Gastrocnemius medialis (tissue), 4 donors: ENCODE measurements around the gene ACOT7. TPM values are rescaled to one million over a fixed set of nuclear protein-coding genes. Genes with fewer than 3 reads are reported as not detected.

Experiments used
- ATAC-seq, 2 donors: fragments of 150-250 bp; one replicate each; pipeline ENCODE4 v1.9.1; 2016
- DNase-seq, 2 donors: peaks; one replicate each; pipeline ENCODE4 v3.0.0-alpha.2; 2019
- H3K27ac ChIP-seq, 4 donors: fragments of 200-600 bp; sonication (generic); 1 replicate in 1 of 4; 2 replicates in 3 of 4; pipeline ENCODE4 v1.5.1; 2016 to 2018; ENCODE audit warnings: mild to moderate bottlenecking in 2 of 4, moderate library complexity in 1 of 4
- H3K27me3 ChIP-seq, 3 donors: fragments of 200-600 bp; sonication (generic) in 2 of 3; 1 replicate in 1 of 3; 2 replicates in 2 of 3; pipeline versions ENCODE4 v1.5.1 to v1.6.0; 2016 to 2019; ENCODE audit warnings: mild to moderate bottlenecking in 1 of 3, moderate library complexity in 1 of 3
- H3K36me3 ChIP-seq, 2 donors: fragments of 200-600 bp; sonication (generic) in 1 of 2; one replicate each; pipeline ENCODE4 v1.5.1; 2017 to 2018
- H3K4me1 ChIP-seq, 2 donors: fragments of 200-600 bp; sonication (generic) in 1 of 2; one replicate each; pipeline ENCODE4 v1.5.1; 2016 to 2017; ENCODE audit warnings: mild to moderate bottlenecking in 2 of 2
- H3K4me3 ChIP-seq, 4 donors: fragments of 200-600 bp; sonication (generic) in 3 of 4; 1 replicate in 1 of 4; 2 replicates in 3 of 4; pipeline ENCODE4 v1.5.1; 2016 to 2019; ENCODE audit warnings: mild to moderate bottlenecking in 2 of 4
- H3K9me3 ChIP-seq, 3 donors: fragments of 200-600 bp; sonication (generic) in 2 of 3; 1 replicate in 1 of 3; 2 replicates in 2 of 3; pipeline ENCODE4 v1.5.1; 2016 to 2019
- POLR2A ChIP-seq, 2 donors: fragments of 450-650 bp; IDR thresholded peaks; one replicate each; pipeline ENCODE4 v1.6.1; 2017; ENCODE audit warnings: antibody characterized with exemption in 2 of 2, mild to moderate bottlenecking in 2 of 2, moderate library complexity in 2 of 2
- in situ Hi-C, 4 donors: fragments of 200-750 bp; cut with MboI; loops; one replicate each; pipeline versions ENCODE4 v1.15.0 to v1.8.0; 2017; ENCODE audit warnings: low sequenced_read_pairs in 4 of 4
- intact Hi-C: fragments of 100-400 bp; cut with DNase I; formaldehyde crosslinking; loops from one replicate; pipeline ENCODE4 v1.15.1; 2023; ENCODE audit warnings: low total_unique reads
- total RNA-seq, 4 donors: library from RNA; depleted of rRNA; stranded (reverse); fragments of >200 nt; gene quantifications; one replicate each; pipeline versions ENCODE4 v1.1.0 to v1.2.3, GENCODE V29; 2016
- TF ChIP-seq, protein P1 (sequence below), 5 experiments: fragments of 450-650 bp in 3 of 5; fragments of 200-600 bp in 2 of 5; sonication (generic) in 2 of 5; IDR thresholded peaks in 4 of 5; conservative IDR thresholded peaks in 1 of 5; 1 replicate in 4 of 5; 2 replicates in 1 of 5; pipeline ENCODE4 v1.5.1; 2016 to 2019; ENCODE audit warnings: antibody characterized with exemption in 5 of 5, mild to moderate bottlenecking in 3 of 5, moderate library complexity in 3 of 5

ACOT7 gene
- total RNA-seq, 4 donors from 2014 or later = 1.3 to 5.8 (median 3.2) TPM

DNA sequence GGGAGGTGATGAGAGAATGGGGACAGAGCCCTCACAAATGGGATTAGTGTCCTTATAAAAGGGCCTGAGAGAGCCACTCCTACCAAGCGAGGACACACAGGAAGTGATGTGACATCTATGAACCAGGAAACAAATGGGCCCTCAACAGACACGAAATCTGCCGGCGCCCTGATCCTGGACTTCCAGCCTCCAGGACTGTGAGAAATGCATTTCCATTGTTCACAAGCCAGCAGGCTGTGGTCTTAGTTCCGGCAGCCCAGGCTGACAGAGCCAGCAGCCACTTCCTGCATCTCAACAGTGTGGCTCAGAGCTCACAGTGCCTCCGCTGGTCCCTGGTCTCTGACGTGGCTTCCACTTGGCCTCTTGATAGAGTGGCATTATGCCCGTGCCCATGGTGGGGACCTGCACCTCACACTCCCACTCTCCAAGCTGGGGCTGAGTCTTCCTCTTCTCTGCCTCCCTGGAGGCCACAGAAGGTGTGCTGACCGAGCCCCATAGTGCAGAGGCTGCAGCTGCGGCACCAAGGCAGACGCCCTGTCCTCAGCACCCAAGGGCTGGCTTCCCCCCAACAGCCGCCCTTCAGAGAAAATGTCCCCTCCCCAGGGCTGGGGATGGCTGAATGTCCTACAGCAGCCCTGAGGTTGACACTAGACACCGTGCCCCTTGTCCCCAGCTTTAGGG, 44.9 kb downstream of the ACOT7 start:
- ATAC-seq (no peak), DNase-seq (no peak)
- intact Hi-C loops = loop anchor here (2.0 kb wide), 1 partner anchor 56 kb away; no protein-coding TSS in a partner anchor
- in situ Hi-C loops = loop anchor here in 3 of 4 donors (10.0 kb wide), 2 partner anchors 94 to 104 kb away; partner anchors contain the start of gene HES3 (in 2 of the 3)
- H3K27me3 ChIP-seq = no peaks in the 10 kb centered on the region
- TF ChIP-seq, protein P1, sequence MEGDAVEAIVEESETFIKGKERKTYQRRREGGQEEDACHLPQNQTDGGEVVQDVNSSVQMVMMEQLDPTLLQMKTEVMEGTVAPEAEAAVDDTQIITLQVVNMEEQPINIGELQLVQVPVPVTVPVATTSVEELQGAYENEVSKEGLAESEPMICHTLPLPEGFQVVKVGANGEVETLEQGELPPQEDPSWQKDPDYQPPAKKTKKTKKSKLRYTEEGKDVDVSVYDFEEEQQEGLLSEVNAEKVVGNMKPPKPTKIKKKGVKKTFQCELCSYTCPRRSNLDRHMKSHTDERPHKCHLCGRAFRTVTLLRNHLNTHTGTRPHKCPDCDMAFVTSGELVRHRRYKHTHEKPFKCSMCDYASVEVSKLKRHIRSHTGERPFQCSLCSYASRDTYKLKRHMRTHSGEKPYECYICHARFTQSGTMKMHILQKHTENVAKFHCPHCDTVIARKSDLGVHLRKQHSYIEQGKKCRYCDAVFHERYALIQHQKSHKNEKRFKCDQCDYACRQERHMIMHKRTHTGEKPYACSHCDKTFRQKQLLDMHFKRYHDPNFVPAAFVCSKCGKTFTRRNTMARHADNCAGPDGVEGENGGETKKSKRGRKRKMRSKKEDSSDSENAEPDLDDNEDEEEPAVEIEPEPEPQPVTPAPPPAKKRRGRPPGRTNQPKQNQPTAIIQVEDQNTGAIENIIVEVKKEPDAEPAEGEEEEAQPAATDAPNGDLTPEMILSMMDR (IDR thresholded peaks at IDR 0.05 in 4 of 5, conservative IDR thresholded peaks at IDR 0.05 in 1 of 5) = no peak
- TF ChIP-seq POLR2A (IDR thresholded peaks at IDR 0.05) = no peak
- H3K36me3 ChIP-seq = no peaks in the 10 kb centered on the region
- peak overlapping the region in 2 of 4 donors; percentile 5 to 50 for H3K27ac ChIP-seq
- no peak overlapping the region for H3K4me3 ChIP-seq
- H3K4me1 ChIP-seq = peaks cover 21 to 26% of the 10 kb centered on the region in 2 donors
- no peaks in the 10 kb centered on the region for H3K9me3 ChIP-seq

DNA sequence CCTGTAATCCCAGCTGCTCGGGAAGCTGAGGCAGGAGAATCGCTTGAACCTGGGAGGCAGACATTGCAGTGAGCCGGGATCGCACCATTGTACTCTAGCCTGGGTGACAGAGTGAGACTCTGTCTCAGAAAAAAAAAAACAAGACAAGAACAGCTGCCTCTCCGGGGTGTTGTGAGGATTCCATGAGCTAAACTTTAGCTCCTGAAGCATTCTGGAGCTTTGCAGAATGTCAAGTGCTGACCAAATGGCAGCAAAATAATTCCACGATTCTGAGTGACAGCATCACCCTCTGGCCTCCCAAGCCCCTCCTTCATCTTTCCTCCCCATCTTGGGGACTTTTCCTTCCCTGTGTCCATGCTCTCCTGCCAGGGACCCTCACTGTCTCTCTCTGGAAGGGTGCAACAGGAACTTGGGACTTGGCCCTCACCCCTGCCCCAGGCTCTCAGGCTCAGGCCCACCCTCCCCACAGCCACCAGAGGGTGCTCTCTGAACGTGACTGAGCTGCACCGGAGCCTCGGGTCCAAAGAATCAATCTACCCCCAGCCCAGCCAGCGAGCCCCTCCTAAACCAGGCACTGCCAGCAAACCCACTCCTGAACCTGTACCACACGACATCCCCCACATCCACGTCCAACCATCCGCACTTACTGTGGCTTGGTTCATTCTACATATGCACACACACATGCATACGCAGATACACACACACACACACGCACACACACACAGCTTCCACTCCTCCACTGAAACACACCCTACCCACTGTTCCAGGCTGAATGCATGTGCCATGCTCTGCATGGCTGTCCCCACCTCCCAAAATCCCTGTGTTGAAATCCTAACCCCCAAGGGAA, 45.7 kb downstream of the ACOT7 start:
- DNase-seq (no peak), ATAC-seq (no peak)
- TF ChIP-seq, protein P1 (IDR thresholded peaks at IDR 0.05 in 4 of 5, conservative IDR thresholded peaks at IDR 0.05 in 1 of 5) = peak; percentile 17 to 66 (median 59)
- TF ChIP-seq POLR2A (IDR thresholded peaks at IDR 0.05) = no peak
- Histone ChIP-seq H3K4me1 (peaks cover 13 to 18% of the 10 kb centered on the region in 2 donors), H3K36me3 (no peaks in the 10 kb centered on the region), H3K4me3 (no peak overlapping the region), H3K9me3 (no peaks in the 10 kb centered on the region), H3K27ac (peak overlapping the region in 1 of 4 donors; percentile 5), H3K27me3 (no peaks in the 10 kb centered on the region)
- intact Hi-C loops = loop anchor here (2.0 kb wide), 1 partner anchor 57 kb away; no protein-coding TSS in a partner anchor
- in situ Hi-C loops = loop anchor here in 3 of 4 donors (10.0 kb wide), 2 partner anchors 93 to 103 kb away; partner anchors contain the start of gene HES3 (in 2 of the 3)

DNA sequence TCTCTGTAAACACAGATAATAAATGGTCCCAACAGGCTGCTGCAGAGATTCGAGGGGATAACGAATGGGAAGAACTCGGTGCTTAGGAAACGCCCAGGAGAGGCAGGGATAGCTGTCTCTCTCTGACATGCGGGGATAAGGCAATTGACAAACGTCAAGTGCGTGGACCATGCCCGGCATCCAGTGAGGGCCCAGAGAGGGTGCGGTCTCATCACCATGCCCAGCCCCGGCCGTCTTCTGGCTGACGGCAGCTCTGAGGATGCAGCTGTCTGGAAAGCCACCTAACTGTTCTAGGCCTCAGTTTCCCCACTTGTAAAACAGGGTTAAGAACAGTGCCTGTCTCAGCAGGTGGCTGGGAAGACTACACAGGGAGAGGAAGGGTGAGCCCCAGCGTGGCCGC, 48.1 kb downstream of the ACOT7 start:
- Histone ChIP-seq H3K36me3 (no peaks in the 10 kb centered on the region), H3K9me3 (no peaks in the 10 kb centered on the region), H3K27me3 (no peaks in the 10 kb centered on the region), H3K27ac (no peak overlapping the region), H3K4me1 (no peaks in the 10 kb centered on the region), H3K4me3 (no peak overlapping the region)
- no peak for TF ChIP-seq POLR2A (IDR thresholded peaks at IDR 0.05)
- TF ChIP-seq, protein P1 (IDR thresholded peaks at IDR 0.05 in 4 of 5, conservative IDR thresholded peaks at IDR 0.05 in 1 of 5) = no peak
- in situ Hi-C loops = loop anchor here in 3 of 4 donors (10.0 kb wide), 2 partner anchors 91 to 101 kb away; partner anchors contain the start of gene HES3 (in 2 of the 3)
- ATAC-seq (no peak), DNase-seq (no peak)
- intact Hi-C loops = no loop called here

DNA sequence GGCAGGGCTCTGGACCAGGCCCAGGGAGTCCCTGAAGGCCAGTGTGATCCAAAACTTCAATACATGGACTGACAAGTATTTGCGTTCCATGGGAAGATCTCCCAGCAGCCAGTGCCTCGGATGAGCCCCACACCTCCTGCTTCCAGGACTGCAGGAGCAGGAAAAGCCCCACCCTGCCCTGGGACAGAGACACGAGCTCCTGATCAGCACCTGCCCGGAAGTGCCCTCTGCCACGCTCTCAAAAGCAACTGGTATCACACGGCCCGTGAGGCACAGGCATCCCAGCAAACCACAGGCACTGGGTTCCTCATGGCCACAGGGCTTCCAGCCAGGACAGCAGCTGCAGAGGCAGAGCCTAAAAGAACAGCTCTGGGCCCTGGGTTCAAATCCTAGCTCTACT, 48.6 kb downstream of the ACOT7 start:
- no peaks in the 10 kb centered on the region for H3K9me3 ChIP-seq
- TF ChIP-seq POLR2A (IDR thresholded peaks at IDR 0.05) = no peak
- TF ChIP-seq, protein P1 (IDR thresholded peaks at IDR 0.05 in 4 of 5, conservative IDR thresholded peaks at IDR 0.05 in 1 of 5) = no peak
- in situ Hi-C loops (loop anchor here in 3 of 4 donors (10.0 kb wide), 2 partner anchors 90 to 100 kb away; partner anchors contain the start of gene HES3 (in 2 of the 3)), intact Hi-C loops (no loop called here)
- H3K36me3 ChIP-seq = no peaks in the 10 kb centered on the region
- no peaks in the 10 kb centered on the region for H3K27me3 ChIP-seq
- no peak overlapping the region for H3K4me3 ChIP-seq
- no peak for ATAC-seq
- H3K27ac ChIP-seq = no peak overlapping the region
- no peaks in the 10 kb centered on the region for H3K4me1 ChIP-seq
- no peak for DNase-seq
